Hepatic stellate cell (primary cell): ENCODE results near the gene IL12B.
"Not testable (repeated sequence)": the region's sequence is repeated elsewhere in the genome, so short reads cannot be mapped to it uniquely, and the experiment has no call there.

Source experiments
- DNase-seq: peaks from one replicate; pipeline ENCODE4 v3.0.0; 2011; ENCODE audit warnings: low spot score

IL12B gene

DNA sequence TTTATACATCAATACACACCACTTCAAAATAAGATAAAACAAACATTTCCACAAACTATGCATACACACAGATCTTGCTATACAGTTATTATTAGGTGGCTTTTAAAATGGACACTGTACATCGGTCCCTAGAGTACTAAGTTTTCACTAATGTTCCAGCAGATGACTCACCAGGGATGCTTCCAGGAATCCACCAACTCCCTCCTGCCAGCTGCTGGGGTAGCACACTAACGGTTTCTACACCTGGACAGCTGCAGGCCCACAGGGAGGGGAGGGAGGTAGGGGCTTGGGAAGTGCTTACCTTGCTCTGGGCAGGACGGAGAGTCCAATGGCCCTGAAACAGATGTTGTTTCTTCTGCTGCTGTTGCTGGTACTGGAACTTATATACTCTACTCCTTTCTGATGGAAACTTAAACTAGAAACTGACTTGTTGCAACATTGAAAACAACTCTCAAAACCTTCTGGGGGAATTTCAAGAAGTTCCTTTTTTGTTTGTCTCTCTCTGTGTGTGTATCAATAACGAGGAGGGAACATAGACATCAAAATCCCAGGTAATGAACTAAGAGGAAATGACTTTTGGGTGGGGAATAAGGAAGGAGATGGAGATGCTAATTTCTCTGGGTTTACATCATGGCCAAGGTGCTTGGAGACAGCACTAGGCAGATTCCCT, at the start of gene IL12B:
IL12B (minus strand) TSS at position 357 of the 670 bp plus-strand sequence. CDS start 3,705 bp downstream, outside the sequence.
- DNase-seq = peak; percentile 64

DNA sequence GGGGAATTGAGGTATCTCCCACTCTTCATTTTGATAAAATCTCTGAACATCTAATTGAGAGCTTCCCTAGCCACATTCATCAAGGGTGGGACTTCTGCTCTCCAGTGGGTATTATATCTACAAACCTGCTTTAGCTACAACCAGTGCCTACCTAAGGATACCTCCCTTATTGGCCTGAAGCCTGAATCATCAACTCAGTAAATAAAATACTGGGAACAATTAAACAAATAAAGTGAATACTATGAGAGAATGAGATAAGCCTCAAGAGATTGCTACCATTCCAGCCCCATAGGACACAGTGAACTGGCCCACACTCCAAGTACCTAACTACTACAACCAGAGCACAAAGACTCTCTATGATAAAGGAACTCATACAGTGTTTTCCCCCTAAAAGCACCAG, 47.4 kb upstream of the IL12B start:
- no peak for DNase-seq

DNA sequence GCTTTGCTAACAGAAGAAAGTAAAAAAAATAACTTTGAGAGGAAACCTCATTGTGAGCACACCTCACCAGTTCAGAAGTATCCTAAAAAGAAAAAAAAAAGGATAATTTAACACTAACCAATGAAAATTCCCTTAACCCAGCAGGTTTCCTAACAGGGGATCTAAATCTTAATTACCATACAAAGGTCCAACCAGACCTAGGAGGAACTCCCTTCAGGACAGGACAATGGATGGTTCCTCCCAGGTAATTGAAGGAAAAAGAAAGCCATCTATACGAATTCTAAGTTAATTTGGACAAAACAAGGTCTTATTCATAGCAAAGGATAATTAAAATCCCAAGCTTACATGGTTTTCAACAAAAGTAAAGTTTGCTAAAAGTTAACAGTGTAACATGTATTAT, 37.6 kb upstream of the IL12B start:
- DNase-seq = not testable (repeated sequence)

DNA sequence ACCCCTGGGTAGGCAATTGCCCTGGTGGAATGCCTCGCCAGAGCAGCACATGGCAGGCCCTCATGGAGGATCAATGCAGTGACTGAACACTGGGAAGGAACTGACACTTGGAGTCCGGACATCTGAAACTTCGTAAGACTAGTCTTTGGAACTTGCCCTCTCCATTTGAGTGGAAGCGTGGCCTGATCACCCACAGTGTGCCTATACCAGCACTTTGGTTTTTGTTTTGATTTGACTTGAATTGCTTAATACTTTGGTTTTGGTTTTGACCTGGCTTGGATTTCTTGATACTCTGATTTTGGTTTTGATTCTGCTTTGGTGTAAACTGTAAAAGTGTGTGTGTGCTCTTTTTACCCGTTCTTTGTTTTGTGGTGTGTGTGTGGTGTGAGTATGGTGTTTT, 36.5 kb upstream of the IL12B start:
- not testable (repeated sequence) for DNase-seq

DNA sequence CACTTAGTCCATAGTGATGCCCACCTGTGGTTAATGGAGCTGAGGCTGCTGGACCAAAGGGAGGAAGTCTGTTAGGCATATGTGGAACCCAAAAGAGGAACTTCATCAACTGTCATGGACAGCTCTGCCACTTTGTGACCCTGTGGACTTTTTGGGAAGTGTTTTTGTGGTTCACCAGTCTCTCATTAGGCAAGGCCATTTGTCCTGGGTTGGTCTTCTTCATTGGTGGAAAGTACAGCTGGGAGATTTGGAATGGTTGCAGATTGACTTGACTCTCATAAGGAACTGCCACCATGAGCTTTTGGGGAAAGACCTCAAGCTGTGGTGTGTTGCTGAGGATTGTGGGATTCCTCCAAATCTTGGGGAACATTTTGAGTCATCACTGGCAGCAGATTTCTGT, 31.9 kb upstream of the IL12B start:
- no peak for DNase-seq

DNA sequence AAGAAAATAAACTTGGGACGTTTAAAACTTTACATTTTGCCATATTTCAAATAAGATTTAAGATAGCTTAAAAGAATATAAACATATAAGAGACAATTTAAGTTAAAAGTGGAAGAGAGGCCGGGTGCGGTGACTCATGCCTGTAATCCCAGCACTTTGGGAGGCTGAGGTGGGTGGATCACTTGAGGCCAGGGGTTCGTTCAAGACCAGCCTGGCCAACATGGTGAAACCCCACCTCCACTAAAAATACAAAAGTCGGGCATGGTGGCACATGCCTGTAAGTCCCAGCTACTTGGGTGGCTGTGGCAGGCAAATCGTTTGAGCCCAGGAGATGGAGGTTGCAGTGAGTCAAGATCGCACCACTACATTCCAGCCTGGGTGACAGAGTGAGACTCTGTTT, 29.6 kb upstream of the IL12B start:
- not testable (repeated sequence) for DNase-seq

DNA sequence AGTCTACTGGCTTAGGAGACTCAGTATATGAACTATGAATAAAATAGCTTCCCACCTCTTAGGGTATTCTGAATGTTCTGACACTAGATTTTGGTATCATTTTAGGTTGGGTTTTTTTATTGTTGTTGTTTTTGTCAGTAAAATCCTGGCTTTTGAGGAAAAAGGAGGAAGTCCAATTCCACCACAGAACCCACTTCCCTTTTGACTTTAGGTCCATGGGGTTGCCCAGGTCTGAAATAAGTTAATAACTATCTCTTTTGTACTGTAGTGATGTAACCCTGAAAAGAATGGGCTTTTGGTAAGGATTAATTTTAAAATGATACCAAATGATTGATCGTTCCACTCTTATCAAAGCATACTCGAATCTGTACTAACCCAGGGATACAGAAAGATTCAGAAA, 29.1 kb upstream of the IL12B start:
- no peak for DNase-seq

DNA sequence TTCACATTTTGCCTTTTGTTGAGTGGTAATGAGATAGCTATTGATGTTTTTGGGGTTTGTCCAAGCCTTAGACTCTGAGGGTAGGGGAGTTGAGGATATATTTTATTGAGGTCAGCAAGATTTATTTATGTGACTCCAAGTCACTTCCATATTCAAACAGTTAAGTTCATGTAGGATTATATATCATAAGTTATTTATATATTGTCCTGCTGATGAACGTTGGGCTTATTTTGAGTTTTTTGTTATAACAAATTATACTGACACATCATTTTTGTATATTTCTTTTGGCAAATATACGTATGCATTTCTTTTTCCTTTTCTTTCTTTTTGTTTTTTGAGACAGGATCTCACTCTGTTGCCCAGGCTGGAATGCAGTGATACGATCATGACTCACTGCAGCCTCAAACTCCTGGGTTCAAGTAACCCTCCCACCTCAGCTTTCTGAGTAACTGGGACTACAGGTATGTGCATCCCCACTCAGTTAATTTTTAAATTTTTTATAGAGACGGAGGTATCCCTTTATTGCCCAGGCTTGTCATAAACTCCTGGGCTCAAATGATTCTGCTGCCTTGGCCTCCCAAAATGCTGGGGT, 23.5 kb upstream of the IL12B start:
- DNase-seq = no peak

DNA sequence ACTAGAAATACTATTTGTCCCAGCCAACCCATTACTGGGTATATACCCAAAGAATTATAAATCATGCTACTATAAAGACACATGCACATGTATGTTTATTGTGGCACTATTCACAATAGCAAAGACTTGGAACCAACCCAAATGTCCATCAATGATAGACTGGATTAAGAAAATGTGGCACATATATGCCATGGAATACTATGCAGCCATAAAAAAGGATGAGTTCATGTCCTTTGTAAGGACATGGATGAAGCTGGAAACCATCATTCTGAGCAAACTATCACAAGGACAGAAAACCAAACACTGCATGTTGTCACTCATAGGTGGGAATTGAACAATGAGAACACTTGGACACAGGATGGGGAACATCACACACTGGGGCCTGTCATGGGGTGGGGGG, 20.4 kb upstream of the IL12B start:
- not testable (repeated sequence) for DNase-seq

DNA sequence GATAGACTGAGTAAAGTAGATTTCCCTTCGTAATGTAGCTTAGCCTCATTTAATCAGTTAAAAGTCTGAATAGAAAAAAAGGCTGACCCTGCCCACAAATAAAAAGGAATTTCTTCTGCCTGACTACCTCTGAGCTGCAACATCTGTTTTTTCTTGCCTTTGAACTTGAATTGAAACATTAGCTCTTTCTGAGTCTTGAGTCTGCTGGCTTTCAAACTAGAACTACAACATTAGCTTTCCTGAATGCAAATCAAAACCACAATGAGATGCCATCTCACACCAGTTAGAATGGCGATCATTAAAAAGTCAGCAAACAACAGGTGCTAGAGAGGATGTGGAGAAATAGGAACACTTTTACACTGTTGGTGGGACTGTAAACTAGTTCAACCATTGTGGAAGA, 19.9 kb upstream of the IL12B start:
- DNase-seq = not testable (repeated sequence)

DNA sequence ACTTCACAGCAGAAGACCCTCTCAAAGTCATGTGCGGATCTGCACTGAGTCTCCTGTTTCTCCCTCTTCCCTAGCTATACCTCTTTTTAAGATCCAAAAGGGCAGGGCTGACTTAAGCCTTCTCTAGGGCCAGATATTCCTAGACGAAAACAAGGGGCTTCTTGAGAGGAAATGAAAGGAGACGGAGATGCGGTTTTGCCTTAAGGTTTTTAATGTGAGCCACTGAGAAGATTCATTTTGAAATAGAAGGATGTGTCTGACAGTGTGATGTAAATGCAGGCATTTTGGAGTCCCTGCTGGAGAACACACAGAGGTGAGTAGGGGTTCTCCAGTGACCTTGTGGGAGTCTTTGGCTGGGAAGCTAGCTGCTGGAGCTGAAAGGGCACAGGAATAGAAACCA, 15.6 kb upstream of the IL12B start:
- DNase-seq = no peak

DNA sequence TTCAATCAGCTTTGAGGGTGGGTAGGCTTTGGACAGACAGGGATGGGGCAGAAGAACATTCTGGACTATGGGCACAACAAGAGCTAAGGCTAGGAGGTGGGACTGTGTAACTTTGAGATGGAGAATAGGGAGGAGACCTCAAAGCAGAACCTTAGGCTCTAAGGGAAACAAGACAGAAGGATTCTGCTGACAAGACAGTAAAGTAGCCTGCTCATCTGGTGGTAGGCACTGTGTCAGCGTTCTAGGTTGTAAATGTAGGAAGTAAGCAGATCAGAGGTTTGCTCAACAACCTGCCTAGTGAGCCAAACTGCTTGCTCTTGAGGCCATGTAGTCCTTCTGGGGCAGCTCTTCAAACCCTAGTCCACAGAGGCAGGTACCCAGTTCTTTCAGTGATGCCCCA, 15.0 kb upstream of the IL12B start:
- no peak for DNase-seq

DNA sequence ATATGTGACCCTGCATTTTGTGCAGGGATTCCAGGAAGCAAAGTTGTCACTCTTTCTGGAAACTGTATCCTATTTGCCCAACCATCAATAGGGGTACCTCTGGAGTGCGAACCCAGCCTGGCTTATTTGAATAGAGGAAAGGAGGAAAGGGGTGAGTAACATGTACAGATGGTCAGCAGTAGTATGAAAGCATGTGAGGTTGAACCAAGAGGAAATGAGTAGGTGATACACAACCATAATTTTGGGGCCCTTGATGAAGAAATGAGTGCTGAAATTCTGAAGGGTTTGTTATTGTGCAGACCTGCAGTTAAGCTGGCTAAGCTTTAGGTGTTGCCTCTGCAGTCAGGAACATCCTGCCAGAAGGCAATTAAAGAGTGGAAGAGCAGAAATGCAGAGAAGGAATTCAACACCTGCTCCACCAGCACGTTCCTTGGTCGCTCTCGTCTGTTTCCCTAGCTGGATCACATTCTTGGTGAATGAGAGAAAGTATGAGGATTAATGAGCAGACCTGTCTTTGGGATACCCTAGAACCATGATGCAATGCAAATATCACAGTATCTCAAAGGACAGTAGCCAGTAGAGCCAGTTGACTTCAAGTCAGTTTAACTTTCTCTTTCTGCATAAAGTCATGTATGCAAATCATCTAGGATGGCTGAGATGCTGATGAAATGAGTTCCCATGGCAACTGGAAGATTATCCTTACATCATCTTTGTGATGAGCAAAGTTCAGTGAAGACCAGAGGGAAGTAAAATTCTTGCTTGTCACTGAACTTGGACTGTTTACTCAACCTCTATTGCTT, 13.2 kb upstream of the IL12B start:
- DNase-seq = no peak

DNA sequence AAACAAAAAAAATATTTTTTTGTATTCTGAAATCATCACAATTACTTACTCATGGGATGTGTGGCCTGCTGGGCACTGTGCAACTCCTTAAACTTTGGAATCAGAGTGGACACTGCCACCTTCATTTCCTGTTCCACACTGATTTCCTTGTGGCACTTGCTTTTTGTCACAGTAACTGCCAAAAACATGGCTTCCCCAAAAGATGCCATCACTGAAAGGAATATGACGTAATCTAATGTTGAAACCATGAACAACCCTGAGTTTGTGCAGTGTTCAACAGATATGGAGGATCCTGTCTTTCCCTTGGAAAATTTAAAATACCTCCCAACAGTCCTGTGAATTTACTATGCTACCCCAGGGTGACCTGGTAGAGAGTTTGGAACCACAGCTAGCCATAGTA, 12.6 kb upstream of the IL12B start:
- DNase-seq = no peak

DNA sequence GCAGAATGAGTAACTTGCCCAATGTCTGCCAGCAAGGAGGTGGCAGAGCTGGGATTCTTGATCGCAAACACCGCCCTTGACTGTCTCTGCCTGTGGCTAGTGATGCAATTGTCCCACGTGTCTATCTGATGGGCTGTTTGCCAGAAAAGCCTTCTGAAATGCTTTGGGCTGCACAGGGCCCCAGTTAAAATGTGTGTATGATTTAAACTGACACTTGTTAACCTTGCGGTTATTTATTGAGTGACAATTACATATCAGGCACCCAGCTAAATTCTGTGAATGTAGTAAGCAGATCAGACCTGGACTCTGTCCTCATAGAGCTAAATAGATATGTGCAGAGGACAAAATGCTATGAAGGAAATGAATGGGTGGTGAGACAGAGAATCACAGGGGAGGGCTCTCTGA, 11.6 kb upstream of the IL12B start:
- DNase-seq = peak; percentile 34

DNA sequence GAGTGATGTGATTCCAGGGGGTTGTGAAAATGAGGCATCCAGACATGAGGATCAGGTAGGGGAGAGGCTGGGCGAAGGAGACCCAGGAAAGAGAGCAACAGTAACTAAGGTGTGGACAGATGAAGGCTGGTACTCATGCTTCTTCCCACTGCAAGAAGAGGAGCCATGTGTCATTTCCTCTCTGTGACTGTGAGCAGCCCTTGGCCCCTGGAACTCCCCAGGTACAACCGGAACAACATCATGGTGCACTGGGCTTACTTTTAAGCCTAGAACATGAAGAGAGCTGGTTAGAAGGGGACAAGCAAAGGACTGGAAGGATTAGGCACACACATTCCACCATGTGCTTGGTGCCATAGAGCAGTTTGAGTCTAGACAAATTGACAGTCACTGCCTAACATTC, 10.9 kb upstream of the IL12B start:
- no peak for DNase-seq

DNA sequence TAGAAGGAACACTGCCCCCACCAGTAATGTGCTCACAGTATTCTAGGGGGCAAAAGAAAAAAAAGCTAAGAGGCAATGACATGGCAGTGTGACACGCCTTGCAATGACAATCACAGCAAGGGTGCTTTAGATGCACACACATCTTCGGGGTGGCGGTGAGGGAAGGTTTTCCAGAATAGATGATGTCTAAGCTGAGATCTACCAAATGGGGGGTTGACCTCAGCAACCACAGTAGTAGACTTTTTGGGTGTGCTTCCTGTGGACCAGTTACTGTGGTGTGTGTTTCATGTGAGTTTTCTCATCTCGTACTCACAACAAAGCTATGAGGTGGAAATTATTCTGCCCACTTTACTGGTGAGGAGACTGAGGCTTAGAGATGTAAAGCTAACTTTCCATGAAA, 10.2 kb upstream of the IL12B start:
- DNase-seq = no peak

DNA sequence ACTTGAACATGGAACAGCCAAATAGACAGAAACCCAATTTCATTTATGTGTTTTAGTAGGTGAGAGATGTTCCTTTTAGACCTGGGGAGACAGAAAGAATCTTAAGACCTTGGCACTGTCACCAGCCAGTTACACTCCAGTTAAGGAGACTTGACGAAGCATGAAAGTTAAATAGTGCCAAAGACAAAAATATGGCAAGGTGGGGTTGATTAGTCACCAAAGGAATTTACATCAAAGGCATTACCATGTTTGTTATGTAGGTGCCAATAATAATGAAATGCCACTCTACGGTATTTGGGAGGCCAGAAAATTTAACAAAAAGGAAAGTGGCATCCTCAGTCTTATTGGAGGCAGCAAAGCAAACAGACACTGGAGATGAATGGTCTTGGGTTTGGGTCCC, 9.2 kb upstream of the IL12B start:
- no peak for DNase-seq

DNA sequence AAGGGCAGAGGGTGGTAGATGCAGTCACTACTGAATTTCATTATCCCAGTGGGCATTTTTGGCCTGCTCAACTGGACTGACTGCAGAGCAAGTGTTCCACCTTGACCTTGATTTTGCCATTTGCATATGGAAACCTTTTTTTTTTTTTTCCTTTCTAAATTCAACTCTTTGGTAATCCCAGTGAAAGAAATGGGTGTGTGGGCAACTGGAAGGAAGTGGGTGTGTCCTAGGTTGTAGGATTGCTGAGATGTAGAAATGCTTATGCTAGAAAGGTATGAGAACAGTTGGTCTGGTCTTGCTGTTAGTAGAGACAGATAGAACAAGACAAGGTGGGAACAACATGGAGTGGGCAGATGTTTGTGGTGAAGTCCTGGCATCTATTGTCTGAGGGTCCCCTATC, 7.8 kb upstream of the IL12B start:
- DNase-seq = no peak

DNA sequence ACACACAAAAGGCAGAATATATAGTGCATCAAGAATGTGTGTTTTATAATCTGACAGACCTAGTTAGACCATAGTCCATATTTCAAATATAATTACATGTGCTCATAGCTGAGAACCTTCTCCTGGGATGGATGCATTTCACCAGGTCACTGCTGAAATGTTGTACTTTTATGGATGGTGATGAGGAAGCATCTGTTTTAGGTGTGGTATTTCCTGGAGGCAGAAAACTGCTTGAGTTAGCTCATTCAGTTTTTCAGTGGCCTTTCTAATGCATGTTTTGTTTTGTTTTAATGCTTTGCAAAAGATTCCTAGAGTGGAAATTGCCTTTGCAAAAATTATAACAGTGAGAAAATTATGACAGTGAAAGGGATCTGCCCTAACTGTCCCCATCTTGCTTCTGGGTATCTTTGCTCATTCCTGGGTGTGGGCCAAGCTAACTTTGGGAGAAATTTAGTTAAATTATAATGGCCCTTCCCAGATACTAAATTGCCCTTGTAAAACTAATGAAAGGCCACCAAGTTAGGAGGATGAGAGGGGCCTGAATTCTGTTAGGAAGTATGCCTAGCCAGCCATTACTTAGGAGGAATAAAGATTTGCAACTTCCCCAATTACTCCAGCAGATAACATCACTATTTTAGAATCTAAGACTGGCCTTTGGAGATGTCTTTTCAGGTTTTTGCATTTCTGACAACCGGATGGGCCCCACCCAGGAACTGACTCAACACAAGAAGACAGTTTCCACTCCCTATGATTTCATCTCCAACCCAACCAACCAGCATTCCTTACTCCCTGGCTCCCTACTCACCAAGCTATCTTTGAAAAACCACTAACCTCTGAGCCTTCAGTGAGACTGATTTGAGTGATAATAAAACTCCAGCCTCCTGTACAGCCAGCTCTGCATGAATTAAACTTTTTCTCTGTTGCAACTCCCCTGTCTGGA, 7.0 kb upstream of the IL12B start:
- DNase-seq = peak; percentile 44

DNA sequence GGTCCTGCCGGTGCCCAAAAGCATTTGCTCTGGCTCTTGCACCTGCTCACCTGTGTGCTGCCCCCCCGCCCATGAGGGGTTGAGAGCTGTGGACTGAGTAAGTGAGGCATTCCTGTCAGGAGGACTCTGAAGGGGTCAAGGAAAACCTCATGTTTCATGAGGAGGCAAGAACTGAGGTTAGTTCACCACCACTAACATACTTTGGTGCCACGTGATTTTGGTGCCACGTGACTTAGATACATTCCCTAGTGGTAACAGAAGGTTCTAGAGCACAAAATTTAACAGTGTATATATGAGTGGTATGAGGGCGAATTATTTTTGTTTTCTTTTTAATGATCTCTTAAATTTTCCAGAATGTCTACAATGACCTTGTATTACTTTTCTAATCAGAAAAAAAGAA, 6.3 kb upstream of the IL12B start:
- no peak for DNase-seq

DNA sequence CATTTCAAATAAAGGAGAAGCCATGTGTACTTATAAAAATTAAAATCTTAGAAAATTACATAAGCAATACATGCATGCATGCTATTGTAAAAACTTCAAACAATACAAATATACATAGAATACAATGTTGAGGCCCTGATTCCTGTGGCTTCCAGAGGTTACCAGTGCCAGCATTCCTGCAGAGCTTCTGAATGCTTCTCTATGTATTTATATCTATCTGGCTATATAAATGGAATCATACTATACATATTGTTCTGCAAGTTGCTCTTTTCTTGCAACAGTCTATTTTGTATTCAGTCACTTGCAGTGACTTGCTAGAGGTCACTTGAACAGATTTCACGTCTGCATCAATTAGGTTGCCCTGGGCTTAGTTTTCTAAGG, 3.2 kb upstream of the IL12B start:
- DNase-seq = peak; percentile 21
